Fibroblast of pulmonary artery (primary cell): ENCODE measurements around the gene ARAP1.
A peak's percentile ranks its signal among the peaks of the same experiment; 100 is the strongest.

Source experiments
- DNase-seq: peaks from one replicate; pipeline ENCODE4 v3.0.0-alpha.2; 2010; ENCODE audit warnings: low read depth
- H3K4me3 ChIP-seq: replicated peaks from 2 replicates; pipeline ENCODE4 v1.5.1; 2011; ENCODE audit warnings: low read depth, mild to moderate bottlenecking, control low read depth, low read length, moderate library complexity
- TF ChIP-seq, protein P1 (sequence below): IDR thresholded peaks from 2 replicates; pipeline ENCODE4 v1.5.1; 2011; ENCODE audit warnings: mild to moderate bottlenecking, control low read depth, low read length, inconsistent platforms; ENCODE audit errors: missing control alignments

ARAP1 gene

DNA sequence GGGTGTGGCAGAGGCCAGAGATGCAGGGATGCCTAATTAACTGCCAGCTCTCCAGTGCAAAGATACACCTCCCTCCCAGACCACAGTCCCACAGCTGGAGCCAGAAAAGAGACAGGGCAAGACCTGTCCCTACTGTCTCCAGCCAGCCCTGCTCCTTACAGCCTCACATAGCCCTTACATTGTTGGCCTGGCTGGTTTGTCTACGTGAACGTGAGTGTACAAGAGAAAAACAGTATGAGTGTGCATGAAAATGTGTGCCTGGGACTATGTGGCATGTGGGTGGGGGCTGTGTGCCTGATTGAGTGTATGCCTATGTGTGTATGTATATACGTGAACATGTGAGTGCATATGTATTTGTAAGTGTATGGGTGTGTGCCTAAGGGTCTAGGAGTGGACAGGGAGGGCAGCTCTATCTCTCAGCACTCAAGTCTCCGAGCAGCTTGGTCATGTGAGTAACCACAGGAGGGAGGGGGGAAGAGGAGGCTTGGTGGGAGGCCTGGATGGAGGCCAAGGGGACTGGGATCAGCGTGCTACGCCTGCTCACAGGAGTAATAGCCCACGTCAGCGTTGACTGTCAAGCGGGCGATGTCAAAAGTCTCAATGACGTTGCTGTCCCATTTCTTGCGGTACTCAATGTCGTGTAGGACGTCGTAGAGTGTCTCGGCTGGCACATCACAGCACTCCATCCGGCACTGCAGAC is 6.6 kb upstream of the ARAP1 start:
- DNase-seq = peak; percentile 94

GRCh38 chr11:72758304-72758689 is 6.1 kb upstream of the ARAP1 start:
- no peak overlapping the region for H3K4me3 ChIP-seq

More for the DNA sequence above, 6.6 kb upstream of the ARAP1 start:
- no peak overlapping the region for H3K4me3 ChIP-seq
- TF ChIP-seq, protein P1, sequence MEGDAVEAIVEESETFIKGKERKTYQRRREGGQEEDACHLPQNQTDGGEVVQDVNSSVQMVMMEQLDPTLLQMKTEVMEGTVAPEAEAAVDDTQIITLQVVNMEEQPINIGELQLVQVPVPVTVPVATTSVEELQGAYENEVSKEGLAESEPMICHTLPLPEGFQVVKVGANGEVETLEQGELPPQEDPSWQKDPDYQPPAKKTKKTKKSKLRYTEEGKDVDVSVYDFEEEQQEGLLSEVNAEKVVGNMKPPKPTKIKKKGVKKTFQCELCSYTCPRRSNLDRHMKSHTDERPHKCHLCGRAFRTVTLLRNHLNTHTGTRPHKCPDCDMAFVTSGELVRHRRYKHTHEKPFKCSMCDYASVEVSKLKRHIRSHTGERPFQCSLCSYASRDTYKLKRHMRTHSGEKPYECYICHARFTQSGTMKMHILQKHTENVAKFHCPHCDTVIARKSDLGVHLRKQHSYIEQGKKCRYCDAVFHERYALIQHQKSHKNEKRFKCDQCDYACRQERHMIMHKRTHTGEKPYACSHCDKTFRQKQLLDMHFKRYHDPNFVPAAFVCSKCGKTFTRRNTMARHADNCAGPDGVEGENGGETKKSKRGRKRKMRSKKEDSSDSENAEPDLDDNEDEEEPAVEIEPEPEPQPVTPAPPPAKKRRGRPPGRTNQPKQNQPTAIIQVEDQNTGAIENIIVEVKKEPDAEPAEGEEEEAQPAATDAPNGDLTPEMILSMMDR = no peak

DNA sequence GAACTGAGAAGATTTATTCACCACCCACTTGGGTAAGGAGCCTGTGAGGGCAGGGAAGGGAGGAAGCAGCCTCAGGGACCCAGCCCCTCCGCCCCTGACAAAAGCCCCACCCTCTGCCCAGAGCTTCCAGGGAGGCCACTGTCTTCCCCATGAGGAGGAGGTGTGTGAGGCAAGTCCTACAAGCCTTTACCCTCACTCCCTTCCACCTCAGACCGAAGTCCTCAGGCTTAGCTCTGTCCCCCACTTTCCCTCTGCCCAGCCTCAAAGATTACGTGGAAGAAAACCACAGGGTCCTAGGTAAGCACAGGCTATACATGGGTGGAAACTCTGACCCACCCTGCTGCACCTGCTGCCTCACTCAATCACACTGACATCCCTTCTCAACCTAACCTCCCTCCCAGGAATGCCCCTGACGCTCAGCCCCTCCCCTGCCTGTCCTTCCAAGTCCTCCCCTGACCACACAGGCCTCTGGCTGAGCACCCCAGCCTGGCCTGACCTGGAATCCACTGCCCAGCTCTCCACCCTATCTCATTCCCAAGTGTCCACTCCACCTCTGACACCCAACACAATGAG is 3.6 kb upstream of the ARAP1 start:
- no peak for DNase-seq
- TF ChIP-seq, protein P1 = no peak
- H3K4me3 ChIP-seq = no peak overlapping the region

More at GRCh38 chr11:72758304-72758689, 6.1 kb upstream of the ARAP1 start:
- DNase-seq = peak; percentile 68
- TF ChIP-seq, protein P1 = no peak

DNA sequence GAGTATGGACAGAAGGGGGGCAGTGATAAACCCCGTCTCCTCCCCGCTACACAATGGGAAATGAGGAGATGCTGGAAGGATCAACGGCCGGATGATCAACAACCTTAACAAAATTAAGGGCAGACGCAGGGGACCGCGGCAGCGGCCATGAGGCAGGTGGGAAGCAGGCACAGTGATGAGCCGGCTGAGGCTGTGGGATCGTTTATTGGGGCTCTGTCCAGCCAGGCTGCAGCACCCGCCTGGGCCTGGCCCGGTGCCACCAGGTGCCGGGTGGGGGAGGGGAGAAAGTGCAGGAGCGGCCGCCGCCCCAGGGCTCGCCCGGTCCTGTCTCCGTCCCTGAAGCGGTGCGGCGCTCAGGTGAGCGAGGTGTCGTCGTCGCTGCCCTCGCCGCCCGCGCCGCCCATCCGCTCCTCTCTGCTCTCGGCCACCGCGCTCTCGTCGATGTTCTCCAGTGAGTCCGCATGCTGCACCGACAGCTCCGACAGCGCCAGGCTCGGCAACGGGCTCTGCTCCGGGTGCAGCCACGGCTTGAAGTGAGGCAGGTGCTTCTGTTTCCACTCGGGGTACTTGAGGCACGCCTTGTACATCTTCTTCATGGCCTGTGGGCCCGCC is 2.4 kb upstream of the ARAP1 start:
- no peak for DNase-seq
- no peak overlapping the region for H3K4me3 ChIP-seq
- TF ChIP-seq, protein P1 = no peak

- TF ChIP-seq, protein P1 = no peak
- no peak for DNase-seq
- H3K4me3 ChIP-seq = no peak overlapping the region
Observed at GRCh38 chr11:72754149-72754543, 1.9 kb upstream of the ARAP1 start.

- DNase-seq = no peak
- H3K4me3 ChIP-seq = no peak overlapping the region
- TF ChIP-seq, protein P1 = no peak
Observed at GRCh38 chr11:72753341-72754148, 1.3 kb upstream of the ARAP1 start.
